ENCODE results near the gene TMEM209. TPM values are rescaled to one million over a fixed set of nuclear protein-coding genes. Genes with fewer than 3 reads are reported as not detected.

TMEM209 gene
- total RNA-seq, 1 donor from 2014 or later, result 15.1 TPM

DNA sequence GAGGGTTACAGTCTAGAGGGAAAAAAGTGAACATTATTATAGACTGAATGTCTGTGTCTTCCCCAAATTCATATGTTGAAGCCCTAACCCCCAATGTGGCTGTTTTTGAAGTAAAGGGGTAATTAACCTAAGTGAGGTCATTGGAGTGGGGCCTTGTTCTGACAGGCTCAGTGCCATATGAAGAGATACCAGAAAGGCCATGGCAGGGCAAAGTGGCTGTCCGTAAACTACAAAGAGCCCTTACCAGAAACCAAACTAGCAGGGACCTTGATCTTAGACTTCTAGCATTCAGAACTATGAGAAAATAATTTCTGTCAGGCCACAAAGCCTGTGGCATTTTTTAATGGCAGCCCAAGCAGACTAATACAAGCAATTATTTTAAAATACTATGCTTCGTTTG, 8.7 kb downstream of the TMEM209 start:
- Histone ChIP-seq H3K4me3 (ENCODE audit: insufficient read depth, low read depth, low read length) (no peak overlapping the region), H2AFZ (ENCODE audit: low read depth, low read length) (no peak overlapping the region), H4K20me1 (ENCODE audit: insufficient read depth, low read length) (no peaks in the 10 kb centered on the region), H3K9me3 (ENCODE audit: insufficient read depth, low read depth, low read length) (no peaks in the 10 kb centered on the region), H3K27ac (ENCODE audit: low read depth, low read length) (no peak overlapping the region), H3K36me3 (ENCODE audit: insufficient read depth, low read length) (peaks cover 6% of the 10 kb centered on the region), H3K27me3 (ENCODE audit: insufficient read depth, low read length) (no peaks in the 10 kb centered on the region), H3K4me1 (ENCODE audit: insufficient read depth, low read length) (no peaks in the 10 kb centered on the region), H3K79me2 (ENCODE audit: insufficient read depth, low read length) (no peaks in the 10 kb centered on the region), H3K4me2 (ENCODE audit: low read length) (no peak overlapping the region), H3K9ac (ENCODE audit: low read length) (no peak overlapping the region)
- Mint-ChIP-seq H3K4me1 (ENCODE audit: low read depth, unreplicated experiment) (no peaks in the 10 kb centered on the region), H3K4me3 (ENCODE audit: unreplicated experiment) (no peak overlapping the region), H3K9me3 (ENCODE audit: unreplicated experiment) (no peaks in the 10 kb centered on the region), H3K27me3 (ENCODE audit: low read depth, unreplicated experiment) (no peaks in the 10 kb centered on the region), H3K36me3 (ENCODE audit: low read depth, unreplicated experiment) (peaks cover 3% of the 10 kb centered on the region), H3K27ac (ENCODE audit: unreplicated experiment) (no peak overlapping the region)
- FAIRE-seq (no peak), DNase-seq (ENCODE audit: low read depth) (no peak)
- TF ChIP-seq, protein P1, sequence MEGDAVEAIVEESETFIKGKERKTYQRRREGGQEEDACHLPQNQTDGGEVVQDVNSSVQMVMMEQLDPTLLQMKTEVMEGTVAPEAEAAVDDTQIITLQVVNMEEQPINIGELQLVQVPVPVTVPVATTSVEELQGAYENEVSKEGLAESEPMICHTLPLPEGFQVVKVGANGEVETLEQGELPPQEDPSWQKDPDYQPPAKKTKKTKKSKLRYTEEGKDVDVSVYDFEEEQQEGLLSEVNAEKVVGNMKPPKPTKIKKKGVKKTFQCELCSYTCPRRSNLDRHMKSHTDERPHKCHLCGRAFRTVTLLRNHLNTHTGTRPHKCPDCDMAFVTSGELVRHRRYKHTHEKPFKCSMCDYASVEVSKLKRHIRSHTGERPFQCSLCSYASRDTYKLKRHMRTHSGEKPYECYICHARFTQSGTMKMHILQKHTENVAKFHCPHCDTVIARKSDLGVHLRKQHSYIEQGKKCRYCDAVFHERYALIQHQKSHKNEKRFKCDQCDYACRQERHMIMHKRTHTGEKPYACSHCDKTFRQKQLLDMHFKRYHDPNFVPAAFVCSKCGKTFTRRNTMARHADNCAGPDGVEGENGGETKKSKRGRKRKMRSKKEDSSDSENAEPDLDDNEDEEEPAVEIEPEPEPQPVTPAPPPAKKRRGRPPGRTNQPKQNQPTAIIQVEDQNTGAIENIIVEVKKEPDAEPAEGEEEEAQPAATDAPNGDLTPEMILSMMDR (IDR thresholded peaks at IDR 0.05; ENCODE audit: insufficient read depth, low read depth, low read length), result no peak
- TF ChIP-seq EZH2 (IDR thresholded peaks at IDR 0.05; ENCODE audit: insufficient read depth, low read length), result no peak

DNA sequence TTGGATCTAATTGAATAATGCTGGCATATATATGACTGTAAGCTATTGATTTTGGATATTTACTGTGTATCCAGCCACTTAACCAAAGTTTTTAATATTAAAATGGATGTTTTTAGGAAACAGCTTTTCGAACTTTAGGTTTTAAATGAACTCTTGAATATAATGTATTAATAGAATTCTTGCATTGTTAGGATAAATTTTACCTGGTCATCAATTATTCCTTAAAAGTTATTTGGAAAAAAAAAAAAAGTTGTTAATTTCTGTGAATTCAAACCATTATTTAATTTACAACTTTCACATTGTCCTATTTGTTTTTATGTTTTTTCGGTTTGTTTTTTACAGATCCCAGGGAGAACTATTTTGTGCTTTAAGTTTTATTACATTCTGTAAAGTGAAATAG, 9.8 kb downstream of the TMEM209 start:
- TF ChIP-seq, protein P1 (IDR thresholded peaks at IDR 0.05; ENCODE audit: insufficient read depth, low read depth, low read length), result no peak
- H3K4me3 Mint-ChIP-seq (ENCODE audit: unreplicated experiment), result no peak overlapping the region
- FAIRE-seq, result no peak
- Histone ChIP-seq H3K27ac (ENCODE audit: low read depth, low read length) (no peak overlapping the region), H4K20me1 (ENCODE audit: insufficient read depth, low read length) (no peaks in the 10 kb centered on the region), H3K4me2 (ENCODE audit: low read length) (no peak overlapping the region), H3K4me1 (ENCODE audit: insufficient read depth, low read length) (no peaks in the 10 kb centered on the region), H2AFZ (ENCODE audit: low read depth, low read length) (no peak overlapping the region), H3K36me3 (ENCODE audit: insufficient read depth, low read length) (no peaks in the 10 kb centered on the region), H3K9me3 (ENCODE audit: insufficient read depth, low read depth, low read length) (no peaks in the 10 kb centered on the region), H3K4me3 (ENCODE audit: insufficient read depth, low read depth, low read length) (no peak overlapping the region), H3K9ac (ENCODE audit: low read length) (no peak overlapping the region), H3K27me3 (ENCODE audit: insufficient read depth, low read length) (no peaks in the 10 kb centered on the region), H3K79me2 (ENCODE audit: insufficient read depth, low read length) (no peaks in the 10 kb centered on the region)
- no peak overlapping the region for H3K27ac Mint-ChIP-seq (ENCODE audit: unreplicated experiment)
- no peaks in the 10 kb centered on the region for H3K27me3 Mint-ChIP-seq (ENCODE audit: low read depth, unreplicated experiment)
- no peaks in the 10 kb centered on the region for H3K9me3 Mint-ChIP-seq (ENCODE audit: unreplicated experiment)
- DNase-seq (ENCODE audit: low read depth), result no peak
- H3K36me3 Mint-ChIP-seq (ENCODE audit: low read depth, unreplicated experiment), result peaks cover 2% of the 10 kb centered on the region
- H3K4me1 Mint-ChIP-seq (ENCODE audit: low read depth, unreplicated experiment), result no peaks in the 10 kb centered on the region

DNA sequence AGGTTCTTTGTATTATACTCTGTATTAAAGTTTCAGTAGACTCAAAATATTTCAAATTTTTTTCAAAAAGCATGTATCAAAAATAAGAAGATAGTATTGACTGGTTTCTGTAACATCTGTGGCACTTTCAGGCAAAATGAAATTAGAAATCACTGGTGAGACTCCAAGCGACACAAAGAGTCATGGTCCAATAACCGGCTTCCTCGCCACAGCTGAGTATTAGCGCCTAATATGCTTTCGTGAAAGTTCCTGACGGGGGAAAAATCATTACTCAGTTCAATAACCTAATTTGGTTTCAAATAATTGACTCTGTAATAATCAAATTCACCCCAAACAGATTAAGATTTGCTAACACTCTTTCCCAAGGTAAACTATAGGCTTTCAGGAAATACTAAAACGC, 13.4 kb downstream of the TMEM209 start:
- Histone ChIP-seq H3K4me2 (ENCODE audit: low read length) (no peak overlapping the region), H3K36me3 (ENCODE audit: insufficient read depth, low read length) (no peaks in the 10 kb centered on the region), H3K27me3 (ENCODE audit: insufficient read depth, low read length) (no peaks in the 10 kb centered on the region), H3K27ac (ENCODE audit: low read depth, low read length) (no peak overlapping the region), H3K79me2 (ENCODE audit: insufficient read depth, low read length) (no peaks in the 10 kb centered on the region), H3K4me3 (ENCODE audit: insufficient read depth, low read depth, low read length) (no peak overlapping the region), H3K9ac (ENCODE audit: low read length) (no peak overlapping the region), H3K4me1 (ENCODE audit: insufficient read depth, low read length) (no peaks in the 10 kb centered on the region), H2AFZ (ENCODE audit: low read depth, low read length) (no peak overlapping the region), H4K20me1 (ENCODE audit: insufficient read depth, low read length) (no peaks in the 10 kb centered on the region), H3K9me3 (ENCODE audit: insufficient read depth, low read depth, low read length) (no peaks in the 10 kb centered on the region)
- no peak for DNase-seq (ENCODE audit: low read depth)
- Mint-ChIP-seq H3K4me3 (ENCODE audit: unreplicated experiment) (no peak overlapping the region), H3K36me3 (ENCODE audit: low read depth, unreplicated experiment) (peaks cover 6% of the 10 kb centered on the region), H3K27ac (ENCODE audit: unreplicated experiment) (no peak overlapping the region), H3K9me3 (ENCODE audit: unreplicated experiment) (no peaks in the 10 kb centered on the region), H3K27me3 (ENCODE audit: low read depth, unreplicated experiment) (no peaks in the 10 kb centered on the region), H3K4me1 (ENCODE audit: low read depth, unreplicated experiment) (peaks cover 3% of the 10 kb centered on the region)
- TF ChIP-seq EZH2 (IDR thresholded peaks at IDR 0.05; ENCODE audit: insufficient read depth, low read length), result no peak
- TF ChIP-seq, protein P1 (IDR thresholded peaks at IDR 0.05; ENCODE audit: insufficient read depth, low read depth, low read length), result no peak
- no peak for FAIRE-seq

All from astrocyte (in vitro differentiated cells and primary cell).